Measurements from ENCODE around the gene TRPM6. TPM values are rescaled to one million over a fixed set of nuclear protein-coding genes. Genes with fewer than 3 reads are reported as not detected.

The TRPM6 gene
- total RNA-seq, 2 donors from 2014 or later: 0.44 to 0.71 TPM

GRCh38 chr9:74742792-74743730, 144.7 kb downstream of the TRPM6 start:
- no peak for ATAC-seq
- intact Hi-C loops (cut with DNase I): no loop called here
- DNase-seq: peak; percentile 25

DNA sequence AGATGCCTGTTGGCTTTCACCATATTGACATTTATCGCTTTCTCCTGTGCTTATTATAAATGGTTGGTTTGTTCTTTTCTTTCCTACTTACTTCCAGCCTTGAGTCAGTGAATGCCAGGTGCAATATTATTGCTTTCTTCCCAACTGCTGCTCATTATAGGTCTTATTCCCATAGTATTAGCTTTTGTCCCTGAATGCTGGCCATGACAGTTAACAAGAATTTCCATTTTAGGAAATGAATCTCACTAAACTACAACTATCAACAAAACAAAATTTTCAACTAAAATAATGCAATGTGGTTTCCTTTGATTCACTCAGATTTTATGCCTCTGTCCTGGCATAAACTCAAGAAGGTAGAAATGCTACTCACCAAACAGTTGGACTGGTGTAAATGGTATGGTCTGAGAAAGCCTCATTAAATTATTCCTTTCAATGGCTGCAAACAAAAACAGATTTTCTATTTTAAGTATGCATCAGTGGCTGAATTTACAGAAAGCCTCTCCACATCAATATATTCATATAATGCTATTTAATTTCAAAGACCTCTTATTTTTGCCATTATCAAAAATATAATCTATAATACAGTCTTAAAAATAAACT, 145.4 kb downstream of the TRPM6 start:
- intact Hi-C loops (cut with DNase I): no loop called here
- no peak for DNase-seq
- ATAC-seq: no peak

DNA sequence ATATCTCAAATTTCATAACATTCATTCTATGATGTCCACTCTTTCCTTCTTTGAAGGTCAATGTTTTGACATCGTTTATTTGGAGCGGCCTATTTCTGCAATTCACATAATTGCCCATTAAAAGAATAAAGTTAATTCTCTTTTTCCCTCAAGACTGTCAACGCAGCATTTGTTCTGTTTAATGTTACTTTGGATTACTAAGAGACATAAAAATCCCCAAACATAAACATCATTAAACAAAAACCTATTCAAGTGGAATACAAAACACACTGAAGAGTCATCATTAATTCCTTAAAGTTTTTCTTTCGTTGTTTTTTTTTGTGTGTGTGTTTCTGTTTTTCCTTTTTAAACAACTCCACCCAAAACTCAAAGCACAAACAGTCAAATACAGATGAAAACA, 151.1 kb downstream of the TRPM6 start:
- ATAC-seq (no peak), DNase-seq (no peak)
- intact Hi-C loops (cut with DNase I): no loop called here

DNA sequence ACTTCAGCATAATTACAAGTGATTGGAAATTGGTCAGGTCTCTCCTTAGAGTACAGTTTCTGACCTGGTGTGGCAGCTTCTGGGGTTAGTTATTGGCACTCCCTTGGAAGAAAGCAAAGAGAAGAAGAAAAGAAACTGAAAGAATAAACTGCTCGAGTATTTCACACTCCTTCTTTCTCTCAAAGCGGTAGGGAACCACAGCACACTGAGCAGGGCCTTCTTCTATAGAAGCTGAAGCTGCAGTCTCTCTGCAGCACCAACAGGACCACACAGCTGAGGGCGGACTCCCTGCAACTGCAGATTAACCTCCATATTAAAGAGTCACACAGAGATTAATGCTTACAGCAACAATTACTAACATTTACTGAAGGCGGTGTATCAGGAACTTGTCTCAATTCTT, 152.0 kb downstream of the TRPM6 start:
- intact Hi-C loops (cut with DNase I): no loop called here
- no peak for ATAC-seq
- no peak for DNase-seq

- no peak for DNase-seq
- ATAC-seq: no peak
- intact Hi-C loops (cut with DNase I): no loop called here
Observed at GRCh38 chr9:74729136-74729695, 158.5 kb downstream of the TRPM6 start.

DNA sequence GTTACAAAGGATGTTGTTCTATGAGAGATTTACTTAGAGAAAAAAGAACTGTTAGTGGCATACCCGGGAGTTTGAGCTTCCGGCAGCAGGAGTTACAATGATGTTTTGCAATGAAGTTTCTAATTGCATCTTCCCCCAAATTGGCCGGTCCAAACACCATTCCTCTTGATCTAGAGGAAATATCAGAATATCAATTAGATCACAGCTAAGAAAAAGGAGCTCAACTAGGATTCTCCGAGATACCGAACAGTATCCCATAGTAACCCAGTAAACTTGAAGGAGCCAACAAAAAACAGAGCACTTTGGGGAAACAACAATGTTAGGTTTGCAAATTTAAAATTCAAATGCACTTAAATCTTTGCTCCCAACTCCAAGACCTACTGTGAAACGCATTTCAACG, 159.5 kb downstream of the TRPM6 start:
- no peak for DNase-seq
- ATAC-seq: no peak
- intact Hi-C loops (cut with DNase I): no loop called here

GRCh38 chr9:74726581-74726980, 161.1 kb downstream of the TRPM6 start:
- no peak for ATAC-seq

DNA sequence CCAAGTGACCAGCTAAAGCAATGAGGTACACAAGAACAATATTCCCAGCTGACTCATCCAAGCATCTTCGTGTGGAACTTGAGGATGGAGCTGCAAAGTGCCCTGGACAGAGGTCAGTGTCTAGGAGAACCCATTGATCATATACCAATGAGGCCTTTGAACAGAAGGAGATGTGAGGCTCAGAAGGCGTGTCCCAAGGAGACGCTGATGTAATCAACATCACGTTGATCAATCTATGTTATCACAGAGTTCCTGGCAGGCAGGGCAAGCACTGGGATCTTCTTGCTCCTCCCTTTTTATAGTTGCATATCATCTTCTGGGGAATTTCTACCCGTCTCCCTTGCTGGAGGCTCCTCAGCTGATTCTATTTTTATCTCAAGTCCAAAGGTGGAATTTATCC, 163.4 kb downstream of the TRPM6 start:
- ATAC-seq (no peak), DNase-seq (no peak)
- intact Hi-C loops (cut with DNase I): no loop called here

More at GRCh38 chr9:74726581-74726980, 161.1 kb downstream of the TRPM6 start:
- intact Hi-C loops (cut with DNase I): no loop called here
- no peak for DNase-seq

DNA sequence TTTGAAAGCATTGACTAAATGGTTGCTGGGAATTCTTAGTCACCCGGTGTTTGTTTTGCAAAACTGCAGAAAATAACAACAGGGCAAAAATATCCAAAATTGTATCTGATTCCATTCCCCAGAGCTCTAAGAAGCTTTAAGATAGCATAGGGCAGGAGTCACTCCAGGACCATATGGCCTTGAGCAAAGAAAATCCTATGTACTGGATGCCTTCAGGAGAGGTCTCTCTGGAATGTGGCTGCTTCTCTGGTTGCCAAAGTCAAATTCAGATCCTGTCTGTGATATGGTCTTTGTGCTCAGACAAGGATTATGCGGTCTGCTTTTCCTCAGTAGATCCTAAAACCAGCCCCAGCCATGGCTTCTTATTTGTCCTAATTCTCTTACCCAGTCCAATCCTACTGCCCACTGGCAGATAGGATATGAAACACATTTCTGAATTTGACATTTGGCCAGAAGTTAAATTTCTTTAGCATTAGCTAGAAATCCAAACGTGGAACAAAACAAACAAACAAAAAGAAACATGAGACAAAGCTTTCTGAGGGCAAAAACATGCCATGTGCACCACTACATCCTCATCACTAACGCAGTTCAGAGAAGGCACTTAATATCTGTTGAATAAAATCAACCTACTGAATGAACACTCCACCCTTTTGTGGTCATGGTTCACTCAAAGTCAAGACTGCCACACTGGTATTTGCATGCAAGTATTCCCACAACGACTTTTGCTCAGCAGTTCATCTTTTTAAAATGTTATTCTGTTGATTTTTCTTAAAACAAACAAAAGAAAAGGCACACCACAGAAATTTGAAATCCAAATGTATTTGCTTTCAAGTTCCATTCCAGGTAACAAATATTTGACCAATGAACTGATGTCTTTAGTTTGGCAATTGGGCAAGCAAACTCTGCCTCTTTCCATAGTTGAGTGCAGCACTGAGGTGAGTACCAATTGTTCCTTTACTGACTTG, 165.7 kb downstream of the TRPM6 start:
- no peak for DNase-seq
- intact Hi-C loops (cut with DNase I): no loop called here
- no peak for ATAC-seq

- DNase-seq: no peak
- ATAC-seq: no peak
- intact Hi-C loops (cut with DNase I): no loop called here
Observed at GRCh38 chr9:74719306-74719705, 168.4 kb downstream of the TRPM6 start.

- DNase-seq (no peak), ATAC-seq (no peak)
- intact Hi-C loops (cut with DNase I): no loop called here
Observed at GRCh38 chr9:74718709-74719108, 169.0 kb downstream of the TRPM6 start.

- intact Hi-C loops (cut with DNase I): no loop called here
- DNase-seq (no peak), ATAC-seq (no peak)
Observed at GRCh38 chr9:74711341-74711740, 176.4 kb downstream of the TRPM6 start.

DNA sequence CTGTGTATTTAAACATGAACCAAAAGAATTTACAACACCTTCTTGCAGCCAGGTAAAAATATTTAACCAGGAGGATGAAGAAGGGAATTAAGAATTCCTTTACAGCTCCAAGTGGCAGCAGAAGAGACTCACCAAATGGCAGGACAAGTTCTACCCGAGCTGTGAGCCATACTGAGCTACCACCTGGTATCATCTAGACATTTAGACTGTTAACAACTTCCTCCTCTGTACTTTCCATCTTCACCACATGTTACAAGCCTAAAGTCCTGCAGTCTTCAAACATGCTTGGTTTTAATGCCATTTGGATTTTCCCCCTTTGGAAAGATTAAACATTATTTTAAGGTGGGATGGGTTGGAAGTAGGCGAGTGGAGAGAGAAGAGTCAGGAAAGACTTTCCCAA, 190.2 kb downstream of the TRPM6 start:
- ATAC-seq (no peak), DNase-seq (no peak)
- intact Hi-C loops (cut with DNase I): no loop called here

DNA sequence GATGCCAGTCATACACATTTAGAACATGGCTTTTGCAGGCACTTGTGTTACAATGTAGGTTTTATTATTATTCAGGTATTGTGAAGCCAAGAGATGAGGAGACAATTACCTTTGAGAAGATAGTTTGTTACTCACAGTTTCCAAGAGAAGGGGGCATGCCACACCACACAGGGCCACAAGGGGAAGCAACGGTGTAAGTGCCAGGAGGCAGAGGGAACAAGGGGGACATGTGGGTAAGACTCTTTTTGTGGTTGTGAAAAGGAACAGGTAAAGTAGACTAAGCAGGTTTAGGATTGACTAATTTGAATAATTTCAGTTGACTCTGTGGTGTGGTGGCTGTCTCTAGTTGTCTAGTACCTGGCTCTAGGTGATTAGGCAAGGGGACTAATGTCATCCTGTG, 191.2 kb downstream of the TRPM6 start:
- no peak for DNase-seq
- intact Hi-C loops (cut with DNase I): no loop called here

GRCh38 chr9:74691058-74691457, 196.7 kb downstream of the TRPM6 start:
- DNase-seq (no peak), ATAC-seq (no peak)
- intact Hi-C loops (cut with DNase I): no loop called here

More for the DNA sequence above, 191.2 kb downstream of the TRPM6 start:
- no peak for ATAC-seq

- ATAC-seq (no peak), DNase-seq (no peak)
- intact Hi-C loops (cut with DNase I): no loop called here
Observed at GRCh38 chr9:74683322-74683721, 204.4 kb downstream of the TRPM6 start.

- ATAC-seq: peak in 1 of 2 donors; percentile 34
Observed at GRCh38 chr9:74681906-74682305, 205.8 kb downstream of the TRPM6 start.

GRCh38 chr9:74674077-74674476, 213.6 kb downstream of the TRPM6 start:
- intact Hi-C loops (cut with DNase I): no loop called here
- ATAC-seq (no peak), DNase-seq (no peak)

More at GRCh38 chr9:74681906-74682305, 205.8 kb downstream of the TRPM6 start:
- intact Hi-C loops (cut with DNase I): no loop called here
- DNase-seq: no peak

Data from left cardiac atrium (tissue), 4 donors.